Neuron (in vitro differentiated cells): ENCODE results near the gene C1QTNF8.

Source experiments
- H2AFZ ChIP-seq: one replicate; pipeline ENCODE4 v1.6.1; 2013; ENCODE audit warnings: low read depth, mild to moderate bottlenecking, inconsistent platforms, low read length, moderate library complexity
- H3K27me3 ChIP-seq: one replicate; pipeline ENCODE4 v1.6.1; 2013; ENCODE audit warnings: low read length; ENCODE audit not compliant: insufficient read depth
- H3K36me3 ChIP-seq: one replicate; pipeline ENCODE4 v1.6.1; 2013; ENCODE audit warnings: low read length; ENCODE audit not compliant: insufficient read depth
- H3K4me1 ChIP-seq: one replicate; pipeline ENCODE4 v1.6.1; 2013; ENCODE audit warnings: low read length; ENCODE audit not compliant: insufficient read depth
- H3K4me3 ChIP-seq: 2 replicates; pipeline ENCODE4 v1.5.1; 2013; ENCODE audit warnings: mild to moderate bottlenecking, low read length, moderate library complexity
- H3K9me3 ChIP-seq: one replicate; pipeline ENCODE4 v1.6.1; 2013; ENCODE audit warnings: low read length

C1QTNF8 gene, protein sequence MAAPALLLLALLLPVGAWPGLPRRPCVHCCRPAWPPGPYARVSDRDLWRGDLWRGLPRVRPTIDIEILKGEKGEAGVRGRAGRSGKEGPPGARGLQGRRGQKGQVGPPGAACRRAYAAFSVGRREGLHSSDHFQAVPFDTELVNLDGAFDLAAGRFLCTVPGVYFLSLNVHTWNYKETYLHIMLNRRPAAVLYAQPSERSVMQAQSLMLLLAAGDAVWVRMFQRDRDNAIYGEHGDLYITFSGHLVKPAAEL

DNA sequence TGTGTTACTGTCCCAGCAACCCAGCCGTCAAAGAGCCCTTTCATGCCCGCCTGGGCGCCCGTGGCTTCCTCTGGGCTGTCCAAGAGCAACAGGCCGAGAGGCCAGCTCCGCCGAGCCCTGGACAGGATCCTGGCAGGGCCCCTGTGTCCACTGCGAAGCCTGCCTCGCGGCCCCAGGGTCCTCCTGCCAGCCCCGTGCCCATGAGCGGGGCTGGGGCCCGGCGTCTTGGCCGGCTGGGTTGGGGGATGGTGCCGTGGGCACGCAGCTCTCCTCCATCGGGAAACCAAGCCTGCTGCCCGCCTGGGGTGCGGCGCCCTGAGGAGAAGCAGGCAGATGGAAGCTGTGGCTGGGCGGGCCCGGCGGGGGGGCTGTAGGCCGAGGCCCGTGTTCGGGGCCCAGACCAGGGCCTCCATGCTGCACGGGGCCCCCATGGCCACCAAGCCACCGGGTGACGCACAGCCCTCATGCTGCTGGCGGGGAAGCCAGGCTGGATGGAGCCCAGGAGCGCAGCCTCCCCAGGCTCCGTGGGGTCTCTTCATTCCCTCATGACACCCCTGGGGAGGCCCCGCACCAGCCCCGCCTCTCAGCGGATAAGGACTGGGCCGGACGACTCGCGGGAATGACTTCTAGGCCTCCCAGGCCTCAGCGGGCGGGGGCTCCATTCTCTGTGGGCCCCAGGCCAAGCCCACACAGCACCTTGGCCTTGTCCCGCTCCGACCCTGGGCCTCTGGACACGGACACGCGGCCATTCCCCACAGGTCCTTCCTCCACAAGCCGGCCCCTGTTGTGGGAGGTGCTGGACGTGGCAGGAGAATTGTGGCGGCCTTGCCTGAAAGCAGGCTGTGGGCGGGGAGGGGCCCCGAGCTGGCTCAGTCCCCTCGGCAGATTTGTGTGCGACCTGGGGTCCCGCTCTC is at the start of gene C1QTNF8:
Gene C1QTNF8 (minus strand): TSS at position 76 of the 914 bp plus-strand sequence. CDS start 1,322 bp downstream, outside the sequence.
- H3K4me3 ChIP-seq = no peak within 1 kb of the TSS

DNA sequence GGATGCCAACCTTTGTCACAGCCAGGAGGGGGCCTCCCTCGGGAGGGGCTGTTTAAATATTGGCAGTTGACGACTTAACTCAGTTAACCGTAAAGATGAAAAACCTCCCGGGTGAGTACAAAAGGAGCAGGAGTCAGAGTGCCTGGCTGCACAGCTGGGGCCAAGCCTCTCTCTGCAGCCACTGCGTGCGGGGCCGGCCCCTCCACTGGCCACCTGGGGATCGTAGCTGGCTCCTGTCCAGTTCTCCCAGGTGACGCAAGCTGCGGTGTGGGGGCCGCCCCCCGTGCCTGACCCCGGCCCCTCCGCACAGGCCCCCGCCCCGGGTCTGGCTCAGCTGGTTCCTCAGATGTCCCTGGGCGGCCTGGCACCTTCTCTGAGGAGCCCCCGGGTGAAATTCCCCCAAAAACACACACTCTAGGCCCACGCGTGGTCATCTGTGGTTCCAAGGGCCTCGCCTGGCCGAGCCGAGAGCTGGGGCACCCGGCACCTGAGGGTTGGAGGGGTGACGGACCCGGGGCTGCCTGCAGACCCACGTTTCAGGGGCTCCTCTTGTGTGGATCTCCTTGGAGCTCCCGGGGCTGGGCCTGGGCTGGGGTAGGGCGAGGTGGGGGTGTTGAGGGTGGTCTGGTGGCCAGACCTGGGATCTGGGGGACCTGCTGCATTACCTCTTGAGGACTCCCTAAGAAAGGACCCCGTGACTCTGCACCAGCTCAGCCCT is 49.5 kb upstream of the C1QTNF8 start:
- Histone ChIP-seq H3K4me1 (peaks cover 24% of the 10 kb centered on the region), H3K27me3 (peaks cover under 1% of the 10 kb centered on the region), H3K4me3 (no peak overlapping the region)

More for the DNA sequence above, at the start of gene C1QTNF8:
- Histone ChIP-seq H3K4me1 (peaks cover 26% of the 10 kb centered on the region), H3K27me3 (no peaks in the 10 kb centered on the region), H3K9me3 (no peaks in the 10 kb centered on the region), H2AFZ (no peak within 1 kb of the TSS), H3K36me3 (no peaks in the 10 kb centered on the region)

DNA sequence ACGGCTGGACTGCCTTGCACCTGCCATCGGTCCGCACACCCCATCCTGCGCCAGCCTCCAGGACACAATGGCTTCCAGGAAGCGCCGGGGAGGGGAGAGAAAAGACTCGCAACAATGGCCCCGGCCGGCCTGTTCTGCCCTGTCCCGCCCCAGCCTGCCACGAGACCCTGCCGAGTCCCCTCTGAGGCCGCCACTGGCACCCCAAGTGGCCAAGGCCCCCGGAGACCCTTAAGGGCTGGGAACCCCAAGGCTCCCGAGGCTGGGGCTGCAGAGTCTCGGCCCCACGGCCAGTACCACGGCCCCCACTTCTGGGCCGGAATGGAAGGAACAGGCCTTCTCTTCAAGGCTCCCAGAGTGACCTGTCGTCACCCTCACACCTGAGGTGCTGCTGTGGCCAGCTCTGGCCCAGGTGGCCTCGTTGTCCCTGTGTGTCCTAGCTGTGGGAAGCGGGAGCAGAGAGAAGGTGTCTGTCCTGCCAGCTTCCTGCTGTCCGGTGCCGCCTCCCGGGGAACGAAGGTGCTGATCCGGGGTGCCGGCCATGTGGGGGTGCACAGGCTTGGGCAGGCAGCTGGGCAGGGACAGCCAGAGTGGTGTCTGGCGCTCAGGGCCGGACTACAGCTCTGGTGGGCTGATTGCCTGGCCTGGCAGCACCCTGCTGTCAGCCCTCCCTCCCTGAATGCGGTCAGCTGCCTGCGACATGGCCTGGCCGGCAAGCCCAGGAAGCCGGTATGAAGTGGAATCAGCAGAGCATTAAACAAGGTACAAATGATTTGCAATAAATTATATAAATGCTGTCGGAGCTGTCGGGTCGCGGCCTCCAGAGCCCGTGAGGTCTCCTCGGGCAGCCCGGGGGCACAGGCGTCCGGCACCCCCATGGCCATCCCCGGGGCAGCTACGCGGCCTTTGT is 48.7 kb upstream of the C1QTNF8 start:
- H3K4me3 ChIP-seq = no peak overlapping the region
- H3K4me1 ChIP-seq = peaks cover 24% of the 10 kb centered on the region
- H3K27me3 ChIP-seq = peaks cover 3% of the 10 kb centered on the region
- no peak overlapping the region for H2AFZ ChIP-seq
- no peaks in the 10 kb centered on the region for H3K9me3 ChIP-seq
- no peaks in the 10 kb centered on the region for H3K36me3 ChIP-seq

More for the DNA sequence above, 49.5 kb upstream of the C1QTNF8 start:
- Histone ChIP-seq H3K36me3 (no peaks in the 10 kb centered on the region), H2AFZ (no peak overlapping the region), H3K9me3 (no peaks in the 10 kb centered on the region)

DNA sequence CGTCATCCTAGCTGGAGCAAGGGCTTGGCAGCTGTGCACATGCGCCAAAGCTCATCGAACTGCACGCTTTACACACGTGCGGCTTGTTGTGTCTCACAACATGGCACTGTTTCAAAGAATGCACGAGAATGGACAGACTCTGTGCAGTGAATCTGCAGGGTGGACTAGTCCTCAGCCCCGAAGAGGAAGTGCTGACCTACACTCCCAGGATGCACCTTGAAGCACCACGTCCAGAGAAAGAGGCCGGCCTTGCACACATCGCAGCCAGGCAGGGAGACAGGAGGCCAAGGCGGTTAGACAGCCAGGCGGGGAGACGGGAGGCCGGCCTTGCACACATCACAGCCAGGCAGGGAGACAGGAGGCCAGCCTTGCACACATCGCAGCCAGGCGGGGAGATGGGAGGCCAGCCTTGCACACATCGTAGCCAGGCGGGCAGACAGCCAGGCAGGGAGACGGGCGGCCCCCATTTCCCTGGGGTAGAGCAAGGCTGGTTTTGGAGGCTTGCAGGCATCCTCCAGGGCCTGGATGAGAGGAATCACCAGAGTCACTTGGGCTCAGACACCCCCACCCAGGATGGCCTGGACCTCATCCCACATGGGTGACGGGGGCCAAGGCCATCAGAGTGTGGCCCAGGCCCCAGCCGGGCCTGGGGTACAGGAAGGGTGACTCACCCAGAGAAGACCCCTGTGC is 47.9 kb upstream of the C1QTNF8 start:
- peaks cover 24% of the 10 kb centered on the region for H3K4me1 ChIP-seq

DNA sequence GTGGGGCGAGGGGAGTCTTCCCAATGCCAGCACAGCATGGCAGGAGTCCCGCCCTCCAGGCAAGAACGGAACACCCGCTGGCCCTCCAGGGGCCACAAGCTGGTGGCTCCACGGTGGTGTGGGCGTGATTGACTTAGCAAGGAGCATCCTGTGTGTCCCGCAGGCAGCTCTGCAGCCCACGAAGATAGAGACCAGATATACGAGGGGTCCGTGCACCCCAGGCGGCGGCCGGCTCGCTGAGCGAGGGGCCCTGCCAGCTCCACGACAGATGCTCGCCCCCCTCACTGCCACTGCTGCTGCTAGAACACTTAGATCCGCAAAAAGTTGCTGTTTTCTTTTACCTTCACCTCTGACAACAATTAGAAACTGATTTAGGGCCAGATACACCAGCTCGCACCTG is 46.9 kb upstream of the C1QTNF8 start:
- Histone ChIP-seq H3K4me3 (no peak overlapping the region), H3K9me3 (no peaks in the 10 kb centered on the region), H3K4me1 (peaks cover 24% of the 10 kb centered on the region), H3K27me3 (peaks cover 3% of the 10 kb centered on the region), H2AFZ (no peak overlapping the region), H3K36me3 (no peaks in the 10 kb centered on the region)

More for the DNA sequence above, 47.9 kb upstream of the C1QTNF8 start:
- no peak overlapping the region for H2AFZ ChIP-seq
- H3K9me3 ChIP-seq = no peaks in the 10 kb centered on the region
- H3K4me3 ChIP-seq = no peak overlapping the region
- H3K27me3 ChIP-seq = peaks cover 3% of the 10 kb centered on the region
- no peaks in the 10 kb centered on the region for H3K36me3 ChIP-seq

DNA sequence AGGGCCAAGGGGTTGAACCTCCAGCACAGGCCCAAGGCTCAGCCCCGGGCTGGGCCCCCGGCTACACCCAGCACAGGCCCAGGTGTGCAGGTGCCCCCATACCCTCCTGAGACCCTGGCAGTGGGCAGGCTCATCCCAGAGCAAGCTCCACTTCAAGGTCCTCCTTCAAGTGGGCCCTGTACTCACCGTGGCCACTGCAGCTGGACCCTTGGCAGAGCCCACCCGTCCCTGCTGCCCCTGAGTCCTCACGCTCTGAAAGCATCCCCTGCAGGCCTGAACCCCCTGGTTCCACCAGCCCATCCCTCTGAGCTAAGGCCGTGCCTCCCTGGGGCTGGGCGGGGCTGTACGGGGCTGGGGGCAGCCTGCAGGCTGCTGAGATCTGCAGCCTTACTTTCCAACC is 45.7 kb upstream of the C1QTNF8 start:
- H3K36me3 ChIP-seq = no peaks in the 10 kb centered on the region

DNA sequence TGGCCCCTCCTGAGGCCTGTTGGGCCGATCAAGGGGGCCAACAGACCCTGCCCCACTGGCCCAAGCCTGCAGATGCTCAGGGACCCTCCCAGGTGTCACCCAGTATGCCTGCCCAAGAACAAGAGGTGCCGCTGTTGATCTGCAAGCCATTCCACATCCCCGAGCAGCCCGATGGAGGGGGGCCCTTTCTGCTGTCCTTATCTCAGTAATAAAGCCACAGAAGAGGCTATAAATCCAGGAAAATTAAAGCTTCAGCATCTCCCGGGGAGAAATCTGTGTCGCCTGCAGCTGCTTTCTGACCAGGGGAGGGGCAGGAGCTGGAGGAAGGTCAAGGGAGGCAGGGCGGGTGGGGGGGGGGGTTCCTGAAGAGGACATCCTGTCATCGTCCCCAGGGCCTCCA is 45.1 kb upstream of the C1QTNF8 start:
- H3K4me1 ChIP-seq = peaks cover 24% of the 10 kb centered on the region
- no peaks in the 10 kb centered on the region for H3K9me3 ChIP-seq
- H3K4me3 ChIP-seq = no peak overlapping the region
- H3K27me3 ChIP-seq = peaks cover 3% of the 10 kb centered on the region
- H2AFZ ChIP-seq = no peak overlapping the region
- H3K36me3 ChIP-seq = no peaks in the 10 kb centered on the region

More for the DNA sequence above, 45.7 kb upstream of the C1QTNF8 start:
- Histone ChIP-seq H2AFZ (no peak overlapping the region), H3K4me3 (no peak overlapping the region), H3K27me3 (peaks cover 3% of the 10 kb centered on the region), H3K9me3 (no peaks in the 10 kb centered on the region), H3K4me1 (peaks cover 24% of the 10 kb centered on the region)

DNA sequence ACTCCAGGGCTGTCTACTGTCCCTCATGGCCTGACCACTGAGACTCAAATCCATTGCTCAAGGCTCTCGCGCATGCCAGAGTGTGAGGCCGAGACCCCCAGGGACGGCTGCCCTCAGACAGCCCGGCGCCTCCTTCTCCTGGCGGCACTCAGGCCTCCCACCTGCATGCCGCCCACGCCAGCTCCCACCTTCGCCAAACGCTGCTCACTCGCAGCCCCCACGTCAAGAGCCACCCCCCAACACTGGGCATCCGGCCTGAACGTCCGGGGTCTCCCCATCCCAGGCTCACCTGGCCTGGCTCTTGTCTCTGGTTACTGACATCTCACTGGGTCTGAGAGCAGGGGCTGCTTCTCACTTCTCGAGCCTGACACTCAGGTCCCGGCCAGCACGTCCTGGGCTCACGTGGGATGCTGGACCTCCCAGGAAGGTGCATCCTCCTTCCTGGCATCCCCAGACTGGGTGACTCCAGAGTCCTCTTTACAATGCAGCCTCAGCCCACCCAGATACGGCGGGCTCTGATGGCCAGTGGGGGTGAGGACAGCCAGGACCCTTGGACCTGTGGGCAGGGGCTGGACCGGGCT is 44.6 kb upstream of the C1QTNF8 start:
- Histone ChIP-seq H2AFZ (no peak overlapping the region), H3K9me3 (no peaks in the 10 kb centered on the region), H3K4me3 (no peak overlapping the region), H3K36me3 (no peaks in the 10 kb centered on the region), H3K4me1 (peaks cover 19% of the 10 kb centered on the region), H3K27me3 (peaks cover 3% of the 10 kb centered on the region)

DNA sequence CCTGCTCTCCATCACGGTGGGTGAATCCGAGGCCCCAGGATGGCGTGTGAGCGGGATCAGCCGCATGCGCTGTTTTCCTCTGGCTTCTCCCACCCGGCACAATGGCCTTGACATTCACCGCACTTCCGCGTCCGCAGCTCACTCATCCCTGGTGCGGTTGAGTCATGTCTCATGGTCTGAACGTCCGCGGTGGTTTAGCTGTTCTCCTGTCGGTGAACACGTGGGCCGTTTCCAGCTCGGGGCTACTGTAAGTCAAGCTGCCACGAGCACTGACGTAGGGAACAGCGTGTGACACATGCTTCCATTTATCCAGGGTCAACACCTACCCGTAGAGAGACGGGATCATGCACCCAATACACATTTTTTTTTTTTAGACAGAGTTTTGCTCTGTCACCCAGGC is 41.6 kb upstream of the C1QTNF8 start:
- Histone ChIP-seq H3K9me3 (no peaks in the 10 kb centered on the region), H3K4me3 (no peak overlapping the region), H3K4me1 (no peaks in the 10 kb centered on the region), H3K36me3 (no peaks in the 10 kb centered on the region), H2AFZ (no peak overlapping the region), H3K27me3 (peaks cover 13% of the 10 kb centered on the region)

DNA sequence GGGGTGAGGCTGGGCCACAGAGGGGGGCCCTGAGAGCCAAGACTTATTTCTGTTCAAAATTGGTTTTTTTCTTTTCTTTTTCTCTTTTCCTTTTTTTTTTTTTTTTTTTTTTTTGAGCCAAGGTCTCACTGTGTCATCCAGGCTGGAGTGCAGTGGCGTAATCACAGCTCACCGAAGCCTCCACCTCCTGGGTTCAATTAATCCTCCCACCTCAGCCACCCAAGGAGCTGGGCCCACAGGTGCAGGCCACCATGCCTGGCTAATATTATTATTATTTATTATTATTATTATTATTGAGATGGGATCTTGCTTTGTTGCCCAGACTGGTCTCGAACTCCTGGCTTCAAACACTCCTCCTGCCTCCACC is 39.4 kb upstream of the C1QTNF8 start:
- H3K27me3 ChIP-seq = peaks cover 17% of the 10 kb centered on the region
- H2AFZ ChIP-seq = no peak overlapping the region
- H3K4me3 ChIP-seq = no peak overlapping the region
- H3K36me3 ChIP-seq = no peaks in the 10 kb centered on the region
- H3K4me1 ChIP-seq = no peaks in the 10 kb centered on the region
- H3K9me3 ChIP-seq = no peaks in the 10 kb centered on the region

DNA sequence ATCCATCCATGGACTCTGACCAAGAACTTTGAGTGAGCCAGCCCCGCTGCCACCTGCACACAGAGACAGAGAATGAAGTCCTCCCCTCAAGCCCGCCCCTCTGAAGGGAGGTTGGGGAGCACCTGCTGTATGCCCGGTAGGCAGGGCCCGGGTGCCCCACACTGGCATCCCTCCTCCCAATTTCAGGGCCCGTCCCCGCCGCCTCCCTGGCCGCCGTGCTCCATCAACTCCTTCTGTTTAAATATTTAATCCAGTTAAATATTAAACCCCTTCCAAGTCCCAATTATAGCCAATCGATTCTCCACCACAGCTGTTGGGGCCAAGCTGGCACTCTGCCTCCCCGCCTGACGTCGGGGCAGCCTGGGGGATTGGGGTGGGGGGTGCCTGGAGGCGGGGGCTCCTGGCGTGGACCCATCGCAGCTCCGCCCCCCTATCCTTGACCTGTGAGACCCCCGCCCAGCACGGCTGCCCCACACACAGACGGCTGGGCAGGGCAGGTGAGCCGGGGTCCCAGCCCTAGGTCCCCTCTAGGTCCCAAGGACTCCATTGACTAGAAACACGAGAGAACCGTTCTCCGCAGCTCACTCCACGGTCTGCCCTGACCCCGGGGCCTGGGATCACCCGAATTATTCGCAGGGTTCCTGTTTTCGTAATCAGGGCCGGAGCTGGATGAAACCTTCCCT is 38.9 kb upstream of the C1QTNF8 start:
- Histone ChIP-seq H3K4me1 (no peaks in the 10 kb centered on the region), H3K36me3 (no peaks in the 10 kb centered on the region), H3K9me3 (no peaks in the 10 kb centered on the region), H3K27me3 (peaks cover 15% of the 10 kb centered on the region), H3K4me3 (no peak overlapping the region), H2AFZ (no peak overlapping the region)
